ENCODE measurements around the gene HEXIM2.

HEXIM2 gene

GRCh38 chr17:45116434-45117016 is 45.1 kb upstream of the HEXIM2 start:
- no peak overlapping the region for H3K4me3 ChIP-seq
- no peaks in the 10 kb centered on the region for H3K9me3 ChIP-seq (replicated peaks in 1 of 11)
- peak overlapping the region; percentile 9 to 65 (median 40); a peak in 20 of 22 replicates for H3K4me2 ChIP-seq
- H3K27me3 ChIP-seq = peaks cover 0 to 8% (median 0%) of the 10 kb centered on the region in 11 experiments; a peak in 5 of 22 replicates
- peaks cover 38 to 76% (median 64%) of the 10 kb centered on the region in 10 experiments for H3K4me1 ChIP-seq
- no peak overlapping the region; a peak in 1 of 22 replicates for H3K9ac ChIP-seq
- TF ChIP-seq Cebpa-rat (IDR thresholded peaks at IDR 0.05) = no peak
- H3K36me3 ChIP-seq = peaks cover 0 to 39% (median 0%) of the 10 kb centered on the region in 11 experiments; a peak in 3 of 22 replicates
- H3K27ac ChIP-seq = peak overlapping the region in 2 of 11 experiments; percentile 19 to 21; a peak in 1 of 22 replicates
- H4K20me1 ChIP-seq = peaks cover 0 to 21% (median 0%) of the 10 kb centered on the region in 11 experiments; a peak in 6 of 22 replicates

GRCh38 chr17:45117334-45117733 is 44.3 kb upstream of the HEXIM2 start:
- no peak overlapping the region for H3K27ac ChIP-seq
- peaks cover 0 to 21% (median 0%) of the 10 kb centered on the region in 11 experiments; a peak in 5 of 22 replicates for H4K20me1 ChIP-seq
- no peak overlapping the region for H3K9ac ChIP-seq
- peaks cover 35 to 75% (median 56%) of the 10 kb centered on the region in 10 experiments for H3K4me1 ChIP-seq
- peaks cover 0 to 9% (median 0%) of the 10 kb centered on the region in 11 experiments; a peak in 5 of 22 replicates for H3K27me3 ChIP-seq
- H3K36me3 ChIP-seq = peaks cover 0 to 39% (median 0%) of the 10 kb centered on the region in 11 experiments; a peak in 3 of 22 replicates
- no peak overlapping the region for H3K4me3 ChIP-seq
- TF ChIP-seq Cebpa-rat (IDR thresholded peaks at IDR 0.05) = no peak
- no peaks in the 10 kb centered on the region for H3K9me3 ChIP-seq (replicated peaks in 1 of 11)
- no peak overlapping the region for H3K4me2 ChIP-seq

GRCh38 chr17:45117848-45118646 is 43.6 kb upstream of the HEXIM2 start:
- TF ChIP-seq Cebpa-rat (IDR thresholded peaks at IDR 0.05) = no peak
- H3K4me3 ChIP-seq = no peak overlapping the region
- H3K4me1 ChIP-seq = peaks cover 35 to 75% (median 49%) of the 10 kb centered on the region in 10 experiments
- H3K9ac ChIP-seq = no peak overlapping the region
- H4K20me1 ChIP-seq = peaks cover 0 to 21% (median 0%) of the 10 kb centered on the region in 11 experiments; a peak in 5 of 22 replicates
- peaks cover 0 to 38% (median 0%) of the 10 kb centered on the region in 11 experiments; a peak in 3 of 22 replicates for H3K36me3 ChIP-seq
- no peak overlapping the region for H3K4me2 ChIP-seq
- H3K27ac ChIP-seq = no peak overlapping the region
- peaks cover 0 to 9% (median 0%) of the 10 kb centered on the region in 11 experiments; a peak in 5 of 22 replicates for H3K27me3 ChIP-seq
- no peaks in the 10 kb centered on the region for H3K9me3 ChIP-seq (replicated peaks in 1 of 11)

GRCh38 chr17:45118691-45119090 is 43.0 kb upstream of the HEXIM2 start:
- Histone ChIP-seq H3K27ac (no peak overlapping the region), H3K4me2 (peak overlapping the region in 5 of 11 experiments; percentile 52 to 69 (median 68); a peak in 7 of 22 replicates), H3K36me3 (peaks cover 0 to 32% (median 0%) of the 10 kb centered on the region in 11 experiments; a peak in 3 of 22 replicates), H3K27me3 (peaks cover 0 to 9% (median 0%) of the 10 kb centered on the region in 11 experiments; a peak in 5 of 22 replicates), H3K9ac (no peak overlapping the region), H3K4me1 (peaks cover 35 to 75% (median 48%) of the 10 kb centered on the region in 10 experiments), H3K9me3 (replicated peaks in 1 of 11) (no peaks in the 10 kb centered on the region), H4K20me1 (peaks cover 0 to 26% (median 0%) of the 10 kb centered on the region in 11 experiments; a peak in 7 of 22 replicates), H3K4me3 (no peak overlapping the region)
- no peak for TF ChIP-seq Cebpa-rat (IDR thresholded peaks at IDR 0.05)

- no peaks in the 10 kb centered on the region for H3K9me3 ChIP-seq (replicated peaks in 1 of 11)
- H3K4me1 ChIP-seq = peaks cover 36 to 75% (median 47%) of the 10 kb centered on the region in 10 experiments
- peaks cover 0 to 9% (median 0%) of the 10 kb centered on the region in 11 experiments; a peak in 5 of 22 replicates for H3K27me3 ChIP-seq
- H3K9ac ChIP-seq = no peak overlapping the region
- peaks cover 0 to 27% (median 0%) of the 10 kb centered on the region in 11 experiments; a peak in 7 of 22 replicates for H4K20me1 ChIP-seq
- peak overlapping the region in 8 of 11 experiments; percentile 36 to 69 (median 62); a peak in 16 of 22 replicates for H3K4me2 ChIP-seq
- H3K27ac ChIP-seq = no peak overlapping the region
- H3K36me3 ChIP-seq = peaks cover 0 to 31% (median 0%) of the 10 kb centered on the region in 11 experiments; a peak in 3 of 22 replicates
- no peak for TF ChIP-seq Cebpa-rat (IDR thresholded peaks at IDR 0.05)
- H3K4me3 ChIP-seq = no peak overlapping the region
Measured at GRCh38 chr17:45119964-45120363, 41.7 kb upstream of the HEXIM2 start.

GRCh38 chr17:45120558-45120957 is 41.1 kb upstream of the HEXIM2 start:
- Histone ChIP-seq H3K9ac (no peak overlapping the region), H3K9me3 (replicated peaks in 1 of 11) (no peaks in the 10 kb centered on the region), H4K20me1 (peaks cover 0 to 27% (median 0%) of the 10 kb centered on the region in 11 experiments; a peak in 7 of 22 replicates), H3K27ac (no peak overlapping the region), H3K4me1 (peaks cover 36 to 72% (median 49%) of the 10 kb centered on the region in 10 experiments), H3K4me2 (peak overlapping the region in 8 of 11 experiments; percentile 36 to 69 (median 62); a peak in 11 of 22 replicates), H3K4me3 (no peak overlapping the region), H3K27me3 (peaks cover 0 to 9% (median 0%) of the 10 kb centered on the region in 11 experiments; a peak in 5 of 22 replicates), H3K36me3 (peaks cover 0 to 31% (median 0%) of the 10 kb centered on the region in 11 experiments; a peak in 3 of 22 replicates)
- no peak for TF ChIP-seq Cebpa-rat (IDR thresholded peaks at IDR 0.05)

- H3K27ac ChIP-seq = no peak overlapping the region
- no peaks in the 10 kb centered on the region for H3K9me3 ChIP-seq (replicated peaks in 1 of 11)
- H3K9ac ChIP-seq = no peak overlapping the region
- H3K4me3 ChIP-seq = no peak overlapping the region
- peaks cover 0 to 27% (median 0%) of the 10 kb centered on the region in 11 experiments; a peak in 7 of 22 replicates for H4K20me1 ChIP-seq
- H3K27me3 ChIP-seq = peaks cover 0 to 9% (median 0%) of the 10 kb centered on the region in 11 experiments; a peak in 5 of 22 replicates
- H3K4me2 ChIP-seq = no peak overlapping the region
- no peak for TF ChIP-seq Cebpa-rat (IDR thresholded peaks at IDR 0.05)
- peaks cover 0 to 31% (median 0%) of the 10 kb centered on the region in 11 experiments; a peak in 3 of 22 replicates for H3K36me3 ChIP-seq
- peaks cover 34 to 67% (median 45%) of the 10 kb centered on the region in 10 experiments for H3K4me1 ChIP-seq
Measured at GRCh38 chr17:45121055-45121454, 40.6 kb upstream of the HEXIM2 start.

- Histone ChIP-seq H3K9ac (peak overlapping the region in 8 of 11 experiments; percentile 4 to 51 (median 34); a peak in 9 of 22 replicates), H4K20me1 (peaks cover 0 to 27% (median 0%) of the 10 kb centered on the region in 11 experiments; a peak in 8 of 22 replicates), H3K4me1 (peaks cover 29 to 69% (median 41%) of the 10 kb centered on the region in 10 experiments), H3K4me2 (peak overlapping the region; percentile 16 to 73 (median 55); a peak in 21 of 22 replicates), H3K27me3 (peaks cover 0 to 9% (median 0%) of the 10 kb centered on the region in 11 experiments; a peak in 5 of 22 replicates), H3K36me3 (peaks cover 0 to 32% (median 0%) of the 10 kb centered on the region in 11 experiments; a peak in 3 of 22 replicates), H3K9me3 (replicated peaks in 1 of 11) (no peaks in the 10 kb centered on the region), H3K27ac (peak overlapping the region in 9 of 11 experiments; percentile 22 to 66 (median 54); a peak in 15 of 22 replicates), H3K4me3 (no peak overlapping the region)
- TF ChIP-seq Cebpa-rat (IDR thresholded peaks at IDR 0.05) = no peak
Measured at GRCh38 chr17:45123076-45123770, 38.5 kb upstream of the HEXIM2 start.

Measured in BLaER1 treated with 17β-estradiol and CSF1 and Interleukin-3, amounts not matched to agents 10 nM and 100 nM (cell line).